ENCODE measurements around the gene ETDC.

GRCh38 chrX:135347381-135348016, 38.2 kb downstream of the ETDC start:
- TF ChIP-seq POLR2A (IDR thresholded peaks at IDR 0.05) = no peak
- no peak for TF ChIP-seq CTCF (IDR thresholded peaks at IDR 0.05)
